Fibroblast of skin of left biceps (primary cell): ENCODE data around the gene MBD3L1.

Source experiments
- DNase-seq, 2 experiments: peaks; one replicate each; pipeline ENCODE4 v3.0.0-alpha.2; 2013; ENCODE audit warnings: low read depth in 2 of 2

Gene MBD3L1

DNA sequence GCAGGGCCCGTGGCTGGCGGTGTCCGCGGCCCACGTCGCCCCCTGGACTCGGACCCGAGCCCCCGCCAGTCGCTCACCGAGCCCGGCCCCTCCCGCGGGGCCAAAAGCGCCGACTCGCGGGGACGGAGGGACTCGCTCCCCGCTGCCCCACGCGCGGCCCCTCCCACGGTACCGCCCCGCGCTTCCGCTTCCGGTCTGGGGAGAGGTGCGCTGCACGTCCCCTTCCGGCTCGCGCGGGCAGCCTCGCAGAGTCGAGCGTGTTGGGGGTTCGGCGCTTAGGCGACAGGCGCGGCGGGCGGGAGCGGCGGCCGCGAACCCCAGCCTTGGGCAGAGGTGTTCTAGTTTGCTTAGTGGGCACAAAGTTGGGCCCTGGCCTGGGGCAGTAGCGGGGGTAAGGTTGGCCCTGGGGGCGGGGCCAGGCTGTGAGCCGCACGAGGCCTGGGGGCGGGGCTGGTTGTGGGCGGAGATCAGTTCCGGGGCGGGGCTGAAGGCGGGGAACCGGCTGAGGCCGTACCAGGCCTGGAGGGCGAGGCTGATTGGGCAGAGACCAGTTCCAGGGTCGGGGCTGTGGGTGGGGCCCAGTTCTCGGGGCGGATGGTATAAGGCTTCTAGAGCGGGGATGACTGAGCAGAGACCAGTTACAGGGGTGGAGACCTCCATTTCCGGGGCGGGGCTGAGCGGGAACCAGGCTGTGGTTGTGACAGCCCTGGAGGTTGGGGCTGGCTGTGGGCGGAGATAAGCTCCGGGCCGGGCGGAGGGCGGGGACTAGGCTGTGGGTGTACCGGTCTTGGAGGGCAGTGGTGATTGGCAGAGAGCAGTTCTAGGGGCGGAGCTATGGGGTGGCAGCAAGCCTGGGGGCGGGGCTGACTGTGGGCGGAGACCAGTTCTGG lies at the start of gene MBD3L1, which contains the start of gene ZNF558:
TSS of gene MBD3L1 (plus strand) at position 246 of the 890 bp plus-strand sequence. CDS start 10,302 bp downstream, outside the sequence.
TSS of gene ZNF558 (minus strand) at position 173 of the 890 bp plus-strand sequence. CDS start 9,645 bp downstream, outside the sequence.
- DNase-seq: peak; percentile 94

DNA sequence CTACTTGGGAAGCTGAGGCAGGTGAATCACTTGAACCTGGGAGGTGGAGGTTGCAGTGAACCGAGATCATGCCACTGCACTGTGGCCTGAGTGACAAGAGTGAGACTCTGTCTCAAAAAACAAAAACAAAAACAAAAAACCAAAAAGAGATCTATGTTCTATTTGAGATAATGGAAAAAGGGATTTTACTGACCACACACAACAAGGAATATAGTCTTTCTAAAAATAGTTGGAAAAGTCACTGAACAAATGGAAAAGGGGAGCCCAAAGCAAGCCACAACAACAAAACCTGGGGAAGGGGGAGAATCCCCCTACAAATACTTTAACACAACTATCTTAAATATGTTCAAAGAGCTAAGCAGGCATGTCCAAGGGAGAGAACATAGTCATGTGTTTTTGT lies 37.4 kb upstream of the MBD3L1 start:
- no peak for DNase-seq

DNA sequence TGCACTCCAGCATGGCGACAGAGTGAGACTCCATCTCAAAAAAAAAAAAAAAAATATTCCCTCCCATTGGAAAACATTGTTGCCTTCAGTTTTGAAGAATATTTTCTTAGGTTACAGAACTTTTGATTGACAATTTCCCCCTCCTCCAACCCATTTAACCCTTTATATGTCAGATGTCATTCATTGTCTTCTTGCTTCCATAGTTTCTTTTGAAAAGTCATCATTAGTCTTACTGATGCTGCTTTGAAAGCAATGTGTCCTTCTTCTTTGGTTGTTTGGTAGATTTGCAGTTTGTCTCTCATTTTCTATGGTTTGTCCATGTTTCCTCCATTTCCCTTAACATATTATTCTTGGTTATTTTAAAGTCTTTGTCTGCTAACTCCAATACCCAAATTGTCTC lies 25.5 kb upstream of the MBD3L1 start:
- DNase-seq: no peak

DNA sequence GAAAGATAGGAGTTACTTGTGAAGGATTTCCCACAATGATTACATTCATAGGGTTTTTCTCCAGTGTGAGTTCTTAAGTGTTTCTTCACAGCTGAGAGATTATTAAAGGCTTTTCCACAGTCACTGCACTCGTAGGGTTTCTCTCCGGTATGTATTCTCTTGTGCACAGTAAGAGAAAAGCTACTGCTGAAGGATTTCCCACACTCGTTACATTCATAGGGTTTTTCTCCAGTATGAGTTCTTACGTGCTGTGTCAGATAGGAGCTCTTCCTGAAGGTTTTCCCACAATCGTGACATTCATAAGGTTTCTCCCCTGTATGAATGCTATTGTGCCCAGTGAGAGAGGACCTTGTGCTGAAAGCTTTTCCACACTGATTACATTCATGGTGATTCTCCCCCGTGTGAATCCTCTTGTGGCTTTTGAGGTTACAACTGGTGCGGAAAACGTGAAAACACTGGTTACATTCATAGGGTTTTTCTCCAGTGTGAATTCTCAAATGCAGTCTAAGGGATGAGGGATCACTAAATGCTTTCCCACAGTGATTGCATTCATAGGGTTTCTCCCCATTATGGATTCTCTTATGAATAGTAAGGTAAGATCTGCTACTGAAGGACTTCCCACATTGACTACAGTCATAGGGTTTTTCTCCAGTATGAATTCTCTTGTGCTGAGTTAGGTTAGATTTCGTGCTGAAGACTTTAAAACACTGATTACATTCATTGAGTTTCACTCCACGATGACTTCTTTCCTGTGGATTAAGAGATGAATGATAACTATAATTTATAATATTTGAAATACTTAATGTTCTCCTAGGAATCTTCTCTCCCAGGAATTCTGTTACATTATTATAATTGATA lies 20.6 kb upstream of the MBD3L1 start:
- no peak for DNase-seq

DNA sequence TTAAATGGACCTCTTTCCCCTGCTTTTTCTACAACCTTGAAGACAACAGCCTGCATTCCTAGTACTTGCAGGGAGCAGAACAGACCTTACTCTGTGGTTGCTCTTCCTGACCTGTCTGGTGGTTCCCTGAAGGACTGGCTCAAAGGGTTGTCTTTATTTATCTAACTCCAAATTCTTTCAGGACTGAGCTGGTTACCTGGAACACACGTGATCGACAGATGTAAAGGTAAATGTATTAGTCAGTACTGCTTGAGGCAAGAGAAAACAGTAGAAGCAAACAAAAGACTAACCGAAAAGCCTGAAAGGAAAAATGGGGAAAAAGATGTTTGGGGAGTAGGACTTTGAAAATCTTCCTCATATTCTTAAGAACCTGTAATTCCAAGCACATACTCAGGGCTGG lies 18.0 kb upstream of the MBD3L1 start:
- no peak for DNase-seq

DNA sequence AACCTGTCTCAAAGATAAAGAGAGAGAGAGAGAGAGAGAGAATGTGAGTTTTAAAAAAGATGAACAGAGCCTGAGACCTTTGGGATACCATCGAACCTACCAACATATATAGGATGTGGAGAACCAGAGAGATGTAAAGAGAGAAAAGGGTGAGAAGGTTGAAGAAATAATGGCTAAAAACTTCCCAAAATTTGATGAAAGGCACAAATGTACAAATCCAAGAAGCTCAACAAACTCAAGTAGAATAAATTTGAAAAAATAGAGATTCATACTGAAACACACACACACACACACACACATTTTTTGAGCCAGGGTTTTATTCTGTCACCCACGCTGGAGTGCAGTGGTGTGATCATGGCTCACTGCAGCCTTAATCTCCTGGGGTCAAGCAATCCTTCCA lies 16.4 kb upstream of the MBD3L1 start:
- no peak for DNase-seq

DNA sequence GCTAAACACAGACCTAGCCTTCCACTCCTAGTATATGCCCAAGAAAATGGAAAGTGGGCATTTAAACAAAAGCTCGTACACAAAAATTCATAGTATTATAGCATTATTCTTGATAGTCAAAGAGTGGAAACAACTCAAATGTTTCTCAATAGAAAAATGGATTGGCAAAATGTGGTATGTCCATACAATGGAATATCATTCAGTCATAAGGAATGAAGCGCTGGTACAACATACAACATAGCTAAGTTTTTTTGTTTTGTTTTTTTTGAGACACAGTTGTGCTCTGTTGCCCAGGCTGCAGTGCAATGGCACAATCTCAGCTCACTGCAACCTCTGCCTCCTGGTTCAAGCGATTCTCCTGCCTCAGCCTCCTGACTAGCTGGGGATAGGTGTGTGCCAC lies 11.9 kb upstream of the MBD3L1 start:
- no peak for DNase-seq

DNA sequence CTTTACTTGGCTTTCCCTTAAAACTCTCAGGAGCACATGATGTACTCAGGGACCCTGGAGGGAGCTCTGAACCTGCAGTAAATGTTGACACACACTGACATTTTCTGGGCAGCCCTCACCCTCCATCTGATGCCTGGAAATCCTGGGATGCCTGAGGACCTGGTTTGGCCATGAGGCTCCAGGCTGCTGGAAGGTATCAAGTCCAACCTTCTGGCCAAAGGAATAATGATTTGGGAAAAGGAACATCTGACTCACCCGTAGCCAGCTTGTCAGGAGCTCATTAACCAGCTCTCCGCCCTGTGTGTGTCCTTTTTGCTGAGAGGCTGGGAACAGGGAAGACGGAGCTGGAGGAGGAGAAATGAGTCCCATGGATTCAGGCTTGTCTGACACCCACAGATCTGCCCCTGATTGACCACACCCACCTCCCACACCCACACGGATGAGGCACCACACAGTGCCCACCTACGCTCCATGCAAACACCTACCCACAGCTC lies 10.4 kb upstream of the MBD3L1 start:
- no peak for DNase-seq

DNA sequence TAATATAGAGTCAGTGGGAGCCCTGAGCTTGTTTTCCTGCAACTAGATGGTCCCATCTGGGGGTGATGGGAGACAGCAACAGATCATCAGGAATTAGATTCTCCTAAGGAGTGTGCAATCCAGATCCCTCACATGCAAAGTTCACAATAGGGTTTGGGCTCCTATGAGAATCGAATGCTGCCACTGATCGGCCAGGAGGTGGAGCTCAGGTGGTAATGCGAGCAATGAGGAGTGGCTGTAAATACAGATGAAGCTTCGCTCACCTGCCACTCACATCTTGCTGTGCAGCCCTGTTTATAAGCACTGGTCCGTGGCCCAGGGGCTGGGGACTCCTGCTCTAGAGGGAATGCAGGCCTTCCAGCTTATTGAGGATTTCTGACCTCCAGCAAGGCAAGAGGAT lies 5.8 kb upstream of the MBD3L1 start:
- no peak for DNase-seq

DNA sequence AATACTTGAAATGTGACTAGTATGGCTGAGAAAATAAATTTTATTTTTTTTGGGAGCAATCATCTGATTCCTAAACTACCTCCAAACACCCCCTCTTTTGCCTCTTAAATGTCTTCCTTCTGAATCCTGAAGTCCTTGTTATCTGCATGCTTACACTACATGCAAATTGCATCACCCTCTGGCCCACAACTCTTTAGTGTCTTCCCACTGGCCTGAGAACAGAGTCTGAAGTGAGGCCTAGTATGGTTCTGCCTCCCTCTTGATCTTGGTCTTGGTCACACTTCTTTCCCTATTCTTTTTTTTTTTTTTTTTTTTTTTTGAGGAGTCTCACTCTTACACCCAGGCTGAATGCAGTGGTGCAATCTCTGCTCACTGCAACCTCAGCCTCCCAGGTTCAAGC lies 4.9 kb upstream of the MBD3L1 start:
- DNase-seq: no peak

DNA sequence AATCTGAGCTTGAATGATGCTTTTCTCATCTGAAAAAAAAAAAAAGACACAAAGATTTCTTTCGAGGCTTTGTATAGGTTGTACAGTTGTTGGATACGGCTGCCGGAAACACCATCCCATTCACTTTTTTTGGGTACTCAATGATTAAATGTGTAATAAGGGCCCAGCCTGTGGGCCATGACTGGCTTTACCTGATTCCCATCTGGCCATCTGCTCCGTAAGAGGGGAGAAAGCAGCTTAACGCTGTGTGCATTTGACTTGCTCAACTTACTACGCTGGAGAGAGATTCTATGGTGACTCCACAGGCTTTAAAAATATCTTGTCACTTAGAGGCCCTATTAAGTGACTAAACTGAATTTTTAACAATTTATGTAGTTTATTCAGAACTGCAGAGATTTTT lies 804 bp upstream of the MBD3L1 start:
- DNase-seq: no peak

DNA sequence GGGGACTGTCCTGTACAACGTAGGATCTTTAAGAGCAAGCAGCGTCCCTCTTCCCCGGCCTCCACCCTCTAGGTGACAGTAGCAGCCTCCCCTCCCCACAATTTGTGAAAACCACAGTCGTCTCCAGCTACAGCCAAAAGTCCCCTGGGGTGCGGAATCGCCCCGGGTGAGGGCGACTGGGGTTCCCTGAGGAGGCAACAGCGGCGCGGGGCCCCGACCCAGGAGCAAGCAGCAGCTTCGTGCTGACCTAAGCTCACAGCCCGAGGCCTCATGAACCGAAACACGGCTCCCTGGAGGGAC lies 395 bp upstream of the MBD3L1 start:
- DNase-seq: peak in 1 of 2 experiments; percentile 4

DNA sequence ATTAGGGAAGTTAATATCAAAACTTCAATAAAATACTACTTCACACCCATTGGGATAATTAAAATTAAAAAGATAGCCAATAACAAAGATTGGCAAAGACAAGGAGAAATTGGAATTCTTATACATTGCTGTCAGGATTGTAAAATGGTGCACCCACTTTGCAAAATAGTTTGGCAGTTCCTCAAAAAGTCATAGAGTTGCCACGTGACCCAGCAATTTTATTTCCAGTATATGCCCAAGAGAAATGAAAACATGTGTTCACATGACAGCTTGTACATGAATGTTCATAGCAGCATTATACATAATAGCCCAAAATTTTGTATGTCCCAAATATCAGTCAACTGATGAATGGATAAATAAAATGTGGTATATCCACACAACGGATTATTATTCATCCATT lies 3.3 kb downstream of the MBD3L1 start:
- DNase-seq: no peak

DNA sequence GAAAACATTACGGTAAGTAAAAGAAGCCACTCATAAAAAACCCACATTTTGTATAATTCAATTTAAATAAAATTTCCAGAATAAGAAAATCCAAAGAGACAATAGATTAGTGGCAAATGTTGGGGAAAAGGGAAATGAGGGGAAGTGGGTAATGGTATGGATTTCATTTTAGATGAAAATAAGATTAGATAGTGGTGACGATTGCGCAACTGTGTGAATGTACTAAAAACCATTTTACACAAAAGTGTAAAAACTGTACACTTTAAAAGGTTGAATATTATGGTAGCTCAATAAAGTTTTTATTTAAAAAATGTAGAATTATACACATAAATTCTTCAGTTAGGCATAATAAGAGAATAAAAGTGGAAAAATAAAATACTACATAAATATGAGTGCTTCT lies 3.7 kb downstream of the MBD3L1 start:
- no peak for DNase-seq

DNA sequence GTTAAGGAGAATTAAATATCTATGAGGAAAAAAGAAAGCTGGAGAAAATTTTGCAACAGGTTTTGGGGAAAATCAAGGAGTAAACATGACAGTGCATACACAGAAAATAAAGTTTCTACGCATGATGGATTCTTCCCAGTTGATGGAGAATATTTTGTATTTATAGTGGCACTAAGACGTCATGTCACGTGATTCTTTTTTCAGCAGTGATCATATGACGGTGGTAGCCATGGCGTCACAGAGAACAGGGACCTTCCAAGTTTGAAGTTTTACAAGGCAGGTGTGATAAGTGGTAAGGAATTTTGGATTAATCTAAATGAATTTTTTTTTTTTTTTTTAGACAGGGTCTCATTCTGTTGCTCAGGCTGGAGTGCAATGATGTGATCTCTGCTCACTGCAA lies 8.5 kb downstream of the MBD3L1 start:
- DNase-seq: no peak

DNA sequence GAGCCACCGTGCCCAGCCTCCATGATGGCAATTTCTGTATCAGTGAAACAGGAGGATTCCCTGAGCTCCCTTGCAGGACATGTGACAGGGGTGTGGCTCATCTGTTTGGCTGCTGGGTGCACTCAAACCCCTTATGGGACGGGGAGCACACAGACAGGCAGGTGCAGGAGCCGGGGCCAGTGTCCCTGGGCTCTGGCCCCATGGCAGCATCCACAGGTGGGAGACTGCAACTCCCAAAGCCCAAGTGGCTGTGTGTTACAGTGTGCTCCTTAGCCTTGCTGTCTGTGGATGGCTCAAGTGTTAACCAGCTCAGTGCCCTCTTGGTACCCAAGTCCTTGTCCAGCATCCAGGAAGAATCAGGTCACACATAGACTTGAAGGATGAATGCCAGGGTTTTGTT lies 14.6 kb downstream of the MBD3L1 start:
- no peak for DNase-seq

DNA sequence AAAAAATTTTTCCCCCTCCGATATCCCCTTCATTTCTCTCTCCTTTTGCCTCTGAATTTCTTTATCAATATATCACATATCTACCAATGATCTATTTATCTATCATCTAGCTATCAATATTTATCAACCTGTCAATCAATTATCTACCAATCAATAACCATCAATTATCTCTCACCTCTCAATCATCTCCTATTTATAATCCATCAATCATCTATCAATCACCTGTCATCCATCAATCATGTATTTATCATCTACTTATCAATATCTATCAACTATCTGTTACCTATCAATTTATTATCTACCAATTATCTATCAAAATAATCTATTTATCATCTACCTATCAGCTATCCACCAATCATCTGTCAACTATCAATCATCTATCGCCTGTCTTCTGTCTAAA lies 17.1 kb downstream of the MBD3L1 start:
- no peak for DNase-seq

DNA sequence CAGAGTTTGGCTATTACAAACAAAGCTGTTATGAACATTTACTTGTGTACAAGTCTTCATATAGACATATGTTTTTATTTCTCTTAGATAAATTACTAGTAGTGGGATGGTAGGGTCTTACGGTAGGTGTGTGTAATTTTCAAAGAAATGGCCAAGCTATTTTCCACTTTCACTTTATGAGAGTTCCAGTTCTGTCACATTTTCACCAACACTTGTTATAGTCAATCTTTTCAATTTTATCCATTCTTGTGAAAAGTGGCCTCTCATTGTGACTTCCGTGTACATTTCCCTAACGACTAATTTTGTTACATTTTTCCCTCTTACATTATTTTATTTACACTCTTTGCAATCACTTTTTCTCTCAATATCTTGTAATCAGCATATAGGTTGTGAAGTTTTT lies 18.3 kb downstream of the MBD3L1 start:
- DNase-seq: no peak

DNA sequence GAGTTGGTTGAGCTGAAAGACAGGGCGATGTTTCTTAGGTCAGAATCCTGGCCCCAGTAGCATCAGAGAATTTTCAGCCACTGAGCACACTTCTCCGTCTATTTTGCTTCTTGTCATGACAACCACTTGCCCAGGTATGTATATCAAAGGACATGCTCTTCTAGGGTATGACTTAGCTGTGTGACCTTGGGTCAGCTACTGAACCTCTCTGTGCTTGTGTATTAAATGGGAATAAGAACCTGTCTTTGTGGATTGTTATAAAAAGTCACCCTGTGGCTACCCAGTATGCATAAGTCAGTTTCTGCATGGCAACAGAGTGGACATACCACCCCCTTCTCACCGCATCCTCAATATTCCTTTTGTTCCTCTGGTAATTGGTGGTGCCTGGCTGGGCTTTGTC lies 26.1 kb downstream of the MBD3L1 start:
- DNase-seq: no peak

DNA sequence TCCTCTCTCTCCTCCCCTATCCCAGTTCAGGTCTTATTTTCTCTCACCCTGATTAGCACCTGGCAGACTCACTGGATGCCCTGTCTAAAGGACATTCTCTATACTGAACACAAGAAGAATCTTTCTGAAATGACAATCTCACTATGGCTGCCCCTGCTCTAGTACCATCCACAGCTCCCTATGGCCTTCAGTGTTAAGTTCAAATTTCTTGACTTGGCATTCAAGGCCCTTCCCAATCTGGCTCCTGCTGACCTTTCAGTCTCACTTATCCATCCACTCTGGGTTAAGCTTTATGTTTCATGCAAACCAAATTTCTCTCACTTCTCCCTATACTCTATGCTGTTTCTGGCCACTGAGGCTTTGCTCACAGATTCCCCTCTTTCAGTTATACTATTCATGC lies 34.2 kb downstream of the MBD3L1 start:
- DNase-seq: no peak

DNA sequence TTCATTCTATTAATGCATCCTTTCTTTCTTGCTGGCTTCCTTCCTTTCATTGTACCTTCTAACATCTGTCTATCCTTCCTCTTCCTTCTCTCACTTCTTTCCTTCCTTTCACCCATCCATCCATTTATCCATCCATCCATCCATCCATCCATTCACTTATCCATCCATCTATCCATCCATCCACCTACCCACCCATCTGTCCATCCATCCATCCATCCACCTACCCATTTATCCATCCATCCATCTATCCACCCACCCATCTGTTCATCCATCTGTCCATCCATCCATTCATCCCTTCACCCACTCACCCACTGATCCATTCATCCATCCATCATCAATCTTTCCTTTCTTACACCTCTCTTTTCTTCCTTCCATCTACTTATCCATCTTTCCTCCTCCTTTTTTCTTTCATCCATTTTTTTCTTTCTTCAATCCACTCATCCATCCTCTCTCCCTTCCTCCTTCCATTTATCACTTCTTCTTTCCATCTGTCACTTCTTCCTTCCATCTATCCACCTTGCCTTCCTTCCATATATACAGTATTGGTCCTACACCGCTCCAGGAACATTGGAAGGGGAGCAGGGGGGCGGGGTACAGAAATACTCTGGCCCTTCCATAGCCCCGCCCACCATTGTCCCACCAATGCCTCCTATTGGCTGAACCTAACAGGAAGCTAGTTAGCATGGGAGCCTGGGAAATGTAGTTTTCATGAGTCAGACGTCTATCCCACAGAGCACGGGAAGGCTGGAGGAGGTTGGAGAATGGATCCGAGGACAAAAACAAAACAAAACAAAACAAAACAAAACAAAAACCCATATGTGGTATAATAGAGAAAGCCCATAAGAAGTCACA lies 45.9 kb downstream of the MBD3L1 start:
- DNase-seq: no peak
